ENCODE results near the gene PRPF6.

Gene PRPF6

DNA sequence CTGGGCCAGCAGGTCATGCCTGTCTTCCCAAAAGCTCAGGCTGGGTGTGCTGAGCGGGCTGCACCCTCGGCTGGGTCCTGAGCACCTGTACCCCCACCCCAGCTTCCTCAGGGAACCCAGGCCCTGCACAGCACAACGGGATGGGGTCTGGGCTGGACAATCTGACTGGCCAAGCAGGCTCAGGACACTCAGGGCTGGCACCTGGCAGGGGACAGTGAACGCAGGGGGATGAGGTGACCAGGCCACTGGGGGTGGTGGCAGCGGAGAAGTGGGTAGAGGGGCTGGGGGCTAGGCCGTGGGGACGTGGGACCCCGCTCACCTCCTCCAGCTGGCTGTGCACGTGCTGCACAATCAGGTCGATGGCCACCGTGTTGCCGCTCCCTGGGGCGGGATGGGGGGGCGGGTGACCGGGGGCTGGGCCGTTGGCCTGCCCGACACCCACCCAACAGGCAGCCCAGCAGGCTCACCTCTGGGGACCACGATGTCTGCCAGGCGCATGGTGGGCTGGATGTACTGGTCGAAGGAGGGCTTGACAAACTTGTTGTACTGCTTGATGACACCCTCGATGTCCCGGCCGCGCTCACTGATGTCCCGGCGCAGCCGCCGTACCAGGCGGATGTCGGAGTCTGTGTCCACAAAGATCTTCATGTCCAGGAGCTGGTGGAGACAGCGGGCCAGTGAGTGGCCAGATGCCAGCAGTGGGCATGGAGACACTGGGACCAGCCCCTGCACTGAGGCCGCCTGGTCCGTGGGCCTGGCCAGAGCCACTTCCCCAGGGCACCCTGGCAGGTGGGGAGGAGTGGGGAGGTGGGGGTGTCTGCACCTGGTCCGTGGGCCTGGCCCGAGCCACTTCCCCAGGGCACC, 36.6 kb upstream of the PRPF6 start:
- in situ Hi-C loops (cut with HindIII; ENCODE audit: low sequenced_read_pairs) = loop anchor here (5.0 kb wide), 1 partner anchor 47 kb away; the partner anchor contains the start of gene DNAJC5

DNA sequence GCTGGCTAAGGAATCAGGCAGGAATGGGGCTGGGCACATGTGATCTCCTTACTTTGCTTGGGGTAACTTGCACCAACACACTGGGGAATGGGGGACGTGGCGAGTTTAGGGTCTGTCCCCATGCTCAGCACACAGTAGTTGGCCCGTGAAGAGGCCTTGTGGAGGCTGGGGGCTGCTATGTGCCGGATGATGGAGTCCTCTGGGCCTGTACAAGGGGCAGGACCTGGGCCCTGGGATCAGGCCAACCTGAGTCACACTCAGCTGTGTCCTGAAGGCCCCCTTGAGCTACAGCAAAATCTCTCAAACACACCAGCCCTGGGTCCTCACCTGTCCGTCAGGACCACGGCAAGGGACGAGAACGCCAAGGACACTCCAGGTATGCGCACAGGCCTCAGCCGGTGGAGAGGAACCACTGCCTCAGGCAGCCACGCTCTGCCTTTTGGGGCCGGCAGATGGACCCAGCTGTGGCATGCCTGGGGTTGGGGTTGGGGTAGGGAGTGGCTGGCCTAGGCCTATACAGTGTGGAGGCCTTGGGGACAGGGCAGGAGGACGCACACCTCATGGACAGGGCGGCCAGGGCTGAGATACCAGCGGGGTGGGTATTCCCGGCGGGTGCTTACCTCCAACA, 35.8 kb upstream of the PRPF6 start:
- in situ Hi-C loops (cut with HindIII; ENCODE audit: low sequenced_read_pairs) = no loop called here

DNA sequence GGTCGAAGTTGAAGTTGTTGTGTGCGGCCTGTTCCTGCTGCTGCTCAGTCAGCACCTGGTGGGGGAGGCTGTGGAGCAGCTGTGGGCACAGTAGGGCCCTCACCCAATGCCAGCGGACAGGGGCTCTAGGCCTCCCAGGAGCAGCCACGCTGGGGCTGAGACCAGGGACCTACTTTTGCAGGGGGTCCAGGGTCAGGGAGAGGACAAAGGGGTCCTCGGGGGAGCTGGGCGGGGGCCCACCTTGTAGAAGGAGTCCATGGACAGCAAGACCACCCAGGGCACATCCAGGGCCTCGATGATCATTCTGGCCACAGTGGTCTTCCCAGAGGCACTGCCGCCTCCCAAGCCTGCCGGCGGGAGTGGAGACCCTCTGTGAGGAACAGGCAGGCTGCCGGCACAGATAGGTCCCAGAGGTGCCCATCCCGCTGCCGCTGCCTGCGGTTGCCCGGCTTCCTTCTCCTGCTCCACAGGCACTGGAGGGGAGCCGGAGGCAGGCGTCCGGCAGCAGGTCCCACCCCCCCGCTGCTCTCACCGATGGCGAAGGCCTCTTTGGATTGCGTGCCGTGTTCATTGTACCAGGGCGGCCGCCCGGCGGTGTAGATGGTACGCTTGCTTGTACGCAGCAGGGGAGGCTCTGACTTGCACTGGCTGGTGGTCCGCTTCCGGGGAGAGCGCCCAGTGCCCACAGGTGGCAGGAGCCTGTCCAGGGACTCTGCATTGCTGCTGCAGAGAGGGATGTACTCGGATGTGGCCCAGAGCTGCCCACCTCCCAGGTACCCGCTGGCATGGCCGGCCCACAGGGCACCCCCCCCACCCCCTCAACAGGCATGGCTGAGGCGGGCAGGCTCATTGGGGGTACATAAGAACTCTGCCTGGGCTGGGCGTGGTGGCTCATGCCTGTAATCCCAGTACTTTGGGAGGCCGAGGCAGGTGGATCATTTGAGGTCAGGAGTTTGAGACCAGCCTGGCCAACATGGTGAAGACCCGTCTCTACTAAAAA, 34.7 kb upstream of the PRPF6 start:
- in situ Hi-C loops (cut with HindIII; ENCODE audit: low sequenced_read_pairs) = no loop called here

DNA sequence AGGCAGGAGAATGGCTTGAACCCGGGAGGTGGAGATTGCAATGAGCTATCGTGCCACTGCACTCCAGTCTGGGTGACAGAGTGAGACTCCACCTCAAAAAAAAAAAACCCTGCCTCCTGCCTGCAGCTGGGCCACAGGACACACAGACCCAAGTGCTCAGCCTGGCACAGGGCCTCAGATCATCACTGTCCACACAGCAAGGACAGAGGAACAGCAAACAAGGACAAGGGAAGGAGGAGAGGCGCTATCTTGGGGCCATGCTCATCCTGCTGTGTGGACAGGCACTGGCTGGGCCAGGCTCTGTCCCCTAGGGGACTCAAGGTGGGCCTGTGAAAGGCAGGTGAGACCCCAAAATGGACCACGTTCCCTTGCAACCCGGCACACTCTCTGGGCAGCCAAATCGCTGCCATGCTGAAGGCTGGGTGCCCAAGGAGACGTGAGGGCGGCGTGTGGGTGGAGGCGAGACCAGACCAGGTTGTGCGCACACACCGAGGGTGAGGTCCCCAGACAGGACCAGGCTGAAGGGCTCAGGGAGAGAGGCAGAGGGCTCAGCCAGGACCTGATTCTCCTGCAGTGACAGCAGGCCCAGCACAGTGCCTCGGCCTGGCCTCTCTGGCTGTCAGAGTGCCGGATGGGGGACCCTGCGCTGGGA, 33.8 kb upstream of the PRPF6 start:
- in situ Hi-C loops (cut with HindIII; ENCODE audit: low sequenced_read_pairs) = no loop called here

DNA sequence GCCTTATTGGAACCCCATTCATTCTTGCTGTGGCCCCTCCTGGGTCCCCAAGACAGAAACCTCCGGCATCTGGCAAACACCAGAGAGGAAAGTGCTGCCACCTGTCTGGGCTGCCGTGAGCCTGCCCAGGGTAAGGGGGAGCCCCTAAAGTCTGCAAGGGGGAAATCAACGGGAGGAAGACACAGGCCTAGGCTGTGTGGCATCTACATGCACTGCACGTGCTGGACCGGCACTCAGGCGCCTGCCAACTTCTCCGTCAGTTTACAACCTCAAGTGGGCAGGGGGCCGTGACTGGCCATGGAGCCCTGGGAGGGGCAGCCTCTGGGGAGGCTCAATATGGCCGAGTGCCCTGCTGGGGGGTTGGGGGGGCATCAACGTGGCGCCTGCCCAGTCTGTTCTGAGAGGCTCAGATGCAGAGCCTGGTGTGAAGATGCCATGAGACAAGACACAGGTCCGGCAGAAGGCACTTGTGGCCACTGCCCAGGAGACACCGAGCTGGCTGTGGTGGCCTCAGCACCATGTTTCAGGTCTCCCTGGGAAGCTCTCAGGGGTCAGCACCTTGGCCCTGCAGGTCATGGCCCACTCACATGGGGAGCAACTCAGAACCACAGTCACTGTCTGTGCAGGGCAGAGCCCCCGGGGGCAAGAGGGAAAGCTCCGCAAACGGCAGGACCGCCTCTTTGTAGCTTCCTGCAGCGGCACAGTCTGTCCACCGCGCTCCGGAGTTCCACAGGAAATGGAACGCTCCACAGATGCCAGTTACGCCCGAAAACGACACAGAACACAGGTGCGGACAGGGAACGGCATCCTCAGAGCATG, 33.1 kb upstream of the PRPF6 start:
- in situ Hi-C loops (cut with HindIII; ENCODE audit: low sequenced_read_pairs) = no loop called here

DNA sequence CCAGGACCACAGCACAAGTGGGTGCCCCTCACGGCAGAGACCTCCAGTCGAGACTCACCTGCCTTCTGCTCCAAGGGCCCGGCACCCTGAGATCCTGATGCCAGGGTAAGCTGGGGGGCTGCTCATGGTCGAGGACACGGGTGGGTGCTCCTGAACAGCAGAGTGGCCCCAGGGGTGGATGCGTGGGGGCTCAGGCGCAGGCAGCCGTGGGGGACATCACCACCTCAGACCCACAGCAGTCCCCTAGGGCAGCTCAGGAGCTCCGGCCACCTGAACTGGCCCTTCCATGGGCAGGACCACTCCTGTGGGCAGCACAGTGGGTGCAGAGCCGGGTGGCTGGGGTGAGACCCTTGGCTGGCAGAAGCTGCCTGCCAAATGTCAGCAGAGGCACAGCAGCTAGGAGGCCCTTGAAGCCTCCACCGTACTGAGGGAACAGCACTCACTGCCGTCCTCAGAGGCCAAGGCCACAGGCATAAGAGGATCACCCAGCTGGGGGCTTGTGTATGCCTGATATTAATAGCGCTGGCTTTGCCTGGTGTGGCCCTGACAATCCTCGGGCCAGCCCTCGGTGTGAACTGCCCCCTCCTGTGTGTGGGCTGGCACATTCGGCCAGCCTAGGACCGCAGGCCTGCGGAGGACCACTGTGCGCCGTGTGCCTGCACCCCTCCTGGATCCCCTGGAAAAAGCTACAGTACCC, 30.1 kb upstream of the PRPF6 start:
- in situ Hi-C loops (cut with HindIII; ENCODE audit: low sequenced_read_pairs) = no loop called here

DNA sequence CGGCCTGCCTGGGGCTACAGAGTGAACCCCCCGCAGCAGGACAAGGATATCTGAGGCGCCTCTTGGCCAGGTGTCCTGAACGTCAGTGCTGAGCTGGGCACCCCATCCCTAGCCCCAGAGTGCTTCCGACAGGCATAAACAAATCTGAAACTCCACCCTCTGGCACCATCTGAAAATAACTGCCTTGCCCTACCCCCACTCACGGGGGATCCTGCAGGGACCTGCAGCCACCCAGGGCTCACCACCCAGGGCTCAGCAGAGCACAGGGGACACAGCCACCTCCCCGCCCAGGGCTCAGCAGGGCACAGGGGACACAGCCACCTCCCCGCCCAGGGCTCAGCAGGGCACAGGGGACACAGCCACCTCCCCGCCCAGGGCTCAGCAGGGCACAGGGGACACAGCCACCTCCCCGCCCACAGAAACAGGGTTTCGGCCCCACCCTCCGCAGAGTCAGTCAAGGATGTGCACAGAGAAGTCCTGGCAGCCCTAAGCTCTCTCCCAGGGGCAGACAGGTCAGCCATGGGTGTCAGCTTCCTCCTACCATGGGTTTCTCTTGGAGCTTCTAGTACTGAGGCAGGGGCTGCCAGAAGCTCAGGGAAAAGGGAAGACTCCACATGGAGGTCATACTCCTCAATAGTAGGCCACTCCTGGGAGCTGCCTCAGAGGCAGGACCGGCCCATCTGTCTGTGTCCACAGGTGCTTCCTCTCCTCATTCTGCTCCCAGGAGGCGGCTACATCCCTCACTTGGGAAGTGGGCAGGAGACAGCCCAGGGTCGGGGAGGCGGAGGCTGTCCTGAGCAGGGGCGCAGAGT, 29.3 kb upstream of the PRPF6 start:
- in situ Hi-C loops (cut with HindIII; ENCODE audit: low sequenced_read_pairs) = no loop called here

DNA sequence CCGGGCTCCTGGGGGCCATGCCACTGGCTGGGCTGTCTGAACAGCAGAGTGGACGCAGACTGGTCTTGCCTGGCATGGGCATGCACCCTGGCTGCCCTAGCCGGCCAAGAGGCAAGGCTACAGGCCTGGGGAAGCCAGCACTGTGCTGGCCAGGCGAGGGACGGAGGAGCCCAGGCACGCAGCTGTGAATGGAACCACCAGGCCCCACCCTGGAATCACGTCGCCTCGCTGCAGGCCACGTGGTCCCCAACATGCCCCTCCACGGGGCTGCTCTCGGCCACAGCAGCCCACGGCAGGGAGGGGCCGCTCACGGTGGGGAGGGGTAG, 28.8 kb upstream of the PRPF6 start:
- in situ Hi-C loops (cut with HindIII; ENCODE audit: low sequenced_read_pairs) = no loop called here

DNA sequence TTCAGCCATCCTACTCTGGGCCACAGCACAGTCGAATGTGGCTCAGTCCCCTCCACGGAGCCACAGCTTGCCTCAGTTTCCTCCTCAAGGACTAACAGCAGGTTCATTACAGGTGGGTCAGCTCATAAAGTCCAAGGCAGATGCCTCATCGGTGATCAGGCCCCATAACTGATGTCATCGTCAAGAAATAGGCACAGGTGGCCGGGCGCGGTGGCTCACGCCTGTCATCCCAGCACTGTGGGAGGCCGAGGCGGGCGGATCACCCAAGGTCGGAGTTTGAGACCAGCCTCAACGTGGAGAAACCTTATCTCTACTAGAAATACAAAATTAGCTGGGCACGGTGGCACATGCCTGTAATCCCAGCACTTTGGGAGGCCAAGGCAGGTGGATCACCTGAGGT, 28.2 kb upstream of the PRPF6 start:
- in situ Hi-C loops (cut with HindIII; ENCODE audit: low sequenced_read_pairs) = no loop called here

DNA sequence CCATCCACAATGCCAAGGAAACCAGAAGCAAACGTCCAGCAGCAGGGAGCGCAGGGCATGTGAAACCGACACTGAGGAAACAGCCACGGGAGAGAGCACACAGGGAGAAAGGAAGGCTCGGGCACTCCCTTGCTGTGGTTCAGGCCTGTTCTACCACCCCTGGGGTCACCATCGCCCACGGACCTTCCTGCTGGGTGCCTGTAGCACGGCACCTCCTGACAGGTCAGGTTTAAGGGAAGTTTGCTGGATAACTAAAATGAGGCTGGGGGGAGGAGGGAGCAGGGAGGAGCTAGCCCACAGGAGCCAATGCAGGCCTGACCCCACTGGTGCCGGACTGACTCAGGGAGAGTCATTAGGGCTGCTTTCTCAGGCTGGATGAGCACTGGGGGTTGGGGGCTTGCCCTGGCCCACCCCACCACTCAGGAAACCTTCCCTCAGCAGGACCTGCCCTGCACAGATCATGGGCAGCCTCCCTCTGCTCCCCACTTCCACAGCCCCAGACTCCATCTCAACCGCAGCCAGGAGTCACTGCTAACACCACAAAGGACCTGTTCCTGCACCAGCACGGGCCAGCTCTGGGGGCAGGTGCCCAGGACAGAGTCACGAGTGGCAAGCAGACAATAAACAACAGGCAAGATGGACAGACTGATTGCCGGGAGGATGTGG, 27.0 kb upstream of the PRPF6 start:
- in situ Hi-C loops (cut with HindIII; ENCODE audit: low sequenced_read_pairs) = no loop called here

DNA sequence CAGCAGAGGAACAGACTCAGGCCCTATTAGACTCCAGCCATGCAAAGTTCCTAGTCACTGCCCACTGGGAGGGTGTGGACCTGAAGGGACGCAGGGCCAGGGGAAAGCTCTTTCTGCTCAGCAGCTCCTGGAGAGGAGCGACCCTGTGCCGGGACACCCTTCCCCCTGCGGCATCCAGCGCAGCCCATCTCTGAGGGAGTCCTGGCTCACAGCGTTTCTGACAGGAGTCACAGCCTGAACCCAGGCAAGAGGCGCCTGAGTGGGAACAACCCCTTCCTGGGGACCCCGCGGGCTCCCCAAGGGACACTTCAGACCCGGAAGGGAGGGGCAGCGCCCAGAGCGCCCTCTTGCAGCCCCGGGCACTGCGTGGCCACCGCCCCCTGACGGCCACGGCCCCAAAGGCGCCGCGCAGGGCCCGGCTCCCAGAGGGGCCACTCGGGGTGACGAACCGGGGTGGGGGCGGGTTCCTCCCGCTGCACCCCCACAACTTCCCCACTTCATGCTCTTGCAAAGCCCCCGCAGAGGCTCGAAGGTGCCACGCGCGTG, 25.6 kb upstream of the PRPF6 start:
- in situ Hi-C loops (cut with HindIII; ENCODE audit: low sequenced_read_pairs) = no loop called here

DNA sequence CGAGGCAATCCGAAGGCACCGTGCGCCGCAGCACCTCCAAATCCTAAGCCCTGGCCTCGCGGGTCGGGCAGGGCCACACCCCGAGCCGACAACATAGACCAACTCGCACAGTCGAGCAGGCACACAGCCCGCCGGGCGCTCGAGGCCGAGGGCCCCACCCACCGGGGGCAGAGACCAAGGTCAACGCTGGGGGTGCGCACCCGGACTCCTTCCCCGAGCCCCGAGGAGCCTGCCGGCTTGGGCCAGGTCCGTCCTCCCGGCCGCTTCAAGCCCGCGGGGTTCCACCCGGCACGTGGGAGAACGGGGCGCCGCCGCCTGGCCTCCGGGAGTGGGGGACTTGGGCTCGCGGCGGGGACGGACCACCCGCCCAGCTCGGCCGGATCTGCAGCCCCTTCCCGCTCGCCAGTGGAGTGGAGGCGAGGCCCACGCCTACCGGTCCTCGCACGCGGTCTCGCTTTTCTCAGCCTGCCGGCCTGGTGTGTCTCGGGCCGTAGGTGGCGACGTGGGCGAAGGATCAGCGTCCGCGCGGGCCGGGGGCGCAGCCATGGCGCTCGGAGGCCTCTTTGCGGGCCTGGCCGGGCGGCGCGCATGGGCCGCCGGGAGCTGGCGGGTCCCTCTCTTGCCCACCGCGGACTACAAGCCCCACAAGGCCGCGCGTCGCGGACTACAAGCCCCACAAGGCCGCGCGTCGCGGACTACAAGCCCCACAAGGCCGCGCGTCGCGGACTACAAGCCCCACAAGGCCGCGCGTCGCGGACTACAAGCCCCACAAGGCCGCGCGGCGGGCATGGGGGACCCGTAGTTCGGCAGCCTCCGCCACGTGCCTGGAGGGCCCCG, 24.9 kb upstream of the PRPF6 start, which contains the start of gene UCKL1:
UCKL1 (minus strand) TSS at position 590 of the 837 bp plus-strand sequence; CDS start at position 546, 44 bp downstream.
- in situ Hi-C loops (cut with HindIII; ENCODE audit: low sequenced_read_pairs) = no loop called here

DNA sequence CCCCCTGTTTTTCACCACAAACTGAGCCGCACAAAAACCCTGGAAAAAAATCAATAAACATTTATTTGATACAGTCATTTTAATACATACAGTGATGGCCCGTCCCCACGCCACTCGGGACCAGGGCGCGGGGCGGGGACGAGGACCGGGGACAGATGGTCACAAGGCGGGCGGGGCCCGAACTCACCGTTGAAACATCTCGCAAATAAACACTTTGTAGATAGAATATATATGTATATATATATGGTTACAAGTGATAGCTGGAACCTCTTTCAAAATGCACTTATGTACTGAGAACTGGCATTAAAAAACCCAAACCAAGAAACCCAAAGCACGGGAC, 24.3 kb upstream of the PRPF6 start:
- in situ Hi-C loops (cut with HindIII; ENCODE audit: low sequenced_read_pairs) = no loop called here

DNA sequence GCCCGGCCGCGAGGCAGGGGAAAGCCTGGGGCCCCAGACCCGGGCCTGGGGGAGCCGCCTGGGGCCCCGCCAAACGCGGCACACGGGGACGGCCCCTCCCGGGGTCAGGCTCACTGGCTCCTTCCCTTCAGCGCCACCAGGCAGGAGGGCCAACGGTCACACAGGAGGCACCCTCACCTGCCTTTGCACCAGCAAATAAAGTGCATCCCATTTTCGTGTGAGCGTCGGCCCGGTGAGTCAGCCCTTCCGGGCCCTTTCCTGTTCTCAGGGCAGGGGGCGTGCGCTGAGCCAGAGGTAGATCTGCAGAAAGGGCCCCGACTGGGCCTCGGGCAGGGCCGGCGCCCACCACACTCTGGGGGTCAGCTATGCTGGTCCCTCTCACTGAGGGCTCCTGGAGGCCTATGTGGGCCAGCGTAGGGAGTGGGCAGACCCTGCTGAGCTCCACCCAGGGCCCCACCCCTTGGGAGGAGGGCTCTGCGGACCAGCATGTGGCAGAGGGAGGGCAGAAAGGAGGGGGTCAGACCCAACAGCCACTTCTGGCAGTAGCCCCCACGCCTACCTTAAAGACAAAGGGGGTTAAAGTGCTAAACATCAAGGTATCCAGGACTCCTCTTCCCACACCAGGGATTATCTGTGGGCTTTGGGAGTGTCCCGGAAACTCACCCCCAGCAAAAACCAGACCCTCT, 23.8 kb upstream of the PRPF6 start:
- in situ Hi-C loops (cut with HindIII; ENCODE audit: low sequenced_read_pairs) = no loop called here

DNA sequence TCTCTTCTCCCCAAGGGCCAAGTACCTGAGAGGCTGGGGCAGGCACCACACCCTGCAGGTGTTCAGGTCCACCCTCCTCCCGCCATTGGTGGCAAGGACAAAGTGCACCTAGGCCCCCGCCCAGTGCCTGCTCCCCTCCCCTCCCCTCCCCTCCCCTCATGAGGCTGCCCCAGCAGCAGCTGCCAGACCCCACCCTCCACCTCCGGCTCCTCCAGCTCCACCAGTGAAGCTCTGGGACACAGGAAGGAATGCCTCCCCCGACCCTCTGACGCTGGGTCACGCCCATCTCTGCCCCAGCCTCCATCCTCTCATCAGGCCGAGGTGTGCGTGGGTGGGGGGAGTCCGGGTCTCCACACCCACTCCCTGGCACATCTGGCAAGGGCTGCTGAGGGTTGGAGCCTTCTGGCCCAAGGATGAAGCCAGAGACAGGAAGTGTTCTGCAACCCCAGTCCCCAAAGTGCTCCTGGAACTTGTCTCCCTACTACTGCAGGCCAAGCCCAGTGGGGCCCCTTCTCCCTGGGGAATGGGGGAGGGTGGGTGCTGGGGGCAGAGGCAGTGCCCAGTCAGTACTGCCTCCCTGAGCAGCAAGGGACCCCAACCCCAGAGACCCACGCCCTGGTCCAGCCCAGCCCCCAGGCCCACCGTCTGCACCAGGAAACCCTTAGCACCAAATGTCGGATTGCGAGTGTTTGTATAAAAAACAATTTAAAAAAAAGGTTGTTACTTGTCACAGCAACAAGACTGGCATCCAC, 23.1 kb upstream of the PRPF6 start:
- in situ Hi-C loops (cut with HindIII; ENCODE audit: low sequenced_read_pairs) = no loop called here

DNA sequence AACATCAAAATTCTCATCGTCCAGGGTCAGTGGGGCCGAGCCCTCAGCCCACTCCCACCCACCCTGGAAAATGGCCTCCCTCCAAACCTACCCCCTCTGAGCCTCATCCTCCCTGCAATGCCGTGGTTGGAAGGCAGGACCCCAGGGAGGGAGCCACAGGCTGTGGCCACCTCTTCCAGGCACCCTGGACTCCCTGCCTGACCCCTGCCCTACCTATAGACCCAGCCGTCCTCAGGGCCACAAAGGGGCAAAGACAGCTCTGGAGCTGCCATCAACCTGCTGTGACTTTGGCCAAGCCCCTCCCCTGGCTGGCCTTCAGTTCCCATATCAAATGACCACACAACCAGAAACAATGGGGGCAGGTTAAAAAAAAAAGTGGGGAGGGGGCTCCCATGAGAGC, 22.5 kb upstream of the PRPF6 start:
- in situ Hi-C loops (cut with HindIII; ENCODE audit: low sequenced_read_pairs) = no loop called here

All from endothelial cell of hepatic sinusoid (primary cell).